Heart right ventricle (tissue), 16 donors: ENCODE results near the gene NOS1AP. TPM values are rescaled to one million over a fixed set of nuclear protein-coding genes. Genes with fewer than 3 reads are reported as not detected.
A peak's percentile ranks its signal among the peaks of the same experiment; 100 is the strongest.

Experiments
- ATAC-seq, 8 donors: fragments of 200-7000 bp; cut with Tn5 transposase; one replicate each; pipeline ENCODE4 v1.9.1; 2020; ENCODE audit warnings: mild to moderate bottlenecking in 8 of 8, moderate library complexity in 8 of 8, moderate number of reproducible peaks in 1 of 8
- DNase-seq, 2 donors: peaks; one replicate each; pipeline ENCODE4 v3.0.0-alpha.2; 2020
- H3K27ac ChIP-seq, 10 donors: fragments of 200-600 bp; sonication (generic) in 2 of 10; one replicate each; pipeline versions ENCODE4 v1.5.0 to v1.8.0; 2020 to 2022; ENCODE audit warnings: mild to moderate bottlenecking in 3 of 10
- H3K27me3 ChIP-seq, 7 donors: fragments of 200-600 bp; one replicate each; pipeline ENCODE4 v1.8.0; 2021 to 2022; ENCODE audit warnings: mild to moderate bottlenecking in 2 of 7
- H3K36me3 ChIP-seq, 9 donors: fragments of 200-600 bp; sonication (generic) in 1 of 9; one replicate each; pipeline versions ENCODE4 v1.5.0 to v1.8.0; 2020 to 2022; ENCODE audit warnings: mild to moderate bottlenecking in 2 of 9
- H3K4me1 ChIP-seq, 9 donors: fragments of 200-600 bp; sonication (generic) in 1 of 9; one replicate each; pipeline versions ENCODE4 v1.5.0 to v1.8.0; 2020 to 2022; ENCODE audit warnings: mild to moderate bottlenecking in 4 of 9
- H3K4me3 ChIP-seq, 10 donors: fragments of 200-600 bp; sonication (generic) in 2 of 10; one replicate each; pipeline versions ENCODE4 v1.5.0 to v1.8.0; 2020 to 2022; ENCODE audit warnings: mild to moderate bottlenecking in 7 of 10, moderate library complexity in 2 of 10
- H3K9me3 ChIP-seq, 11 donors: fragments of 200-600 bp in 10 of 11; sonication (generic) in 2 of 11; one replicate each; pipeline versions ENCODE4 v1.5.0 to v1.8.0; 2013 to 2022; ENCODE audit warnings: mild to moderate bottlenecking in 2 of 11, control low read depth in 1 of 11, moderate library complexity in 1 of 11
- CTCF ChIP-seq, 9 donors: fragments of 200-600 bp; sonication (generic) in 2 of 9; IDR thresholded peaks; one replicate each; pipeline versions ENCODE4 v1.5.0 to v1.8.0; 2021 to 2022; ENCODE audit warnings: antibody characterized with exemption in 9 of 9, mild to moderate bottlenecking in 5 of 9, moderate library complexity in 1 of 9
- WGBS, 2 donors: extraction: QIAGEN DNeasy Blood & Tissue Kit; methylation state at CpG; one replicate each; pipeline ENCODE4 v1.1.7; 2013; ENCODE audit warnings: inconsistent platforms in 1 of 2; 5-methylcytosine and 5-hydroxymethylcytosine counted together
- intact Hi-C, 10 donors: fragments of 100-400 bp; cut with DNase I; formaldehyde crosslinking; loops; one replicate each; pipeline versions ENCODE4 v1.11.1 to v1.14.2; 2022
- polyA plus RNA-seq, 2 donors: library from polyadenylated mRNA; stranded (reverse); fragments of 200-250 nt; gene quantifications; one replicate each; pipeline ENCODE4 v1.2.3, GENCODE V29; 2013
- total RNA-seq, 10 donors: library from RNA; stranded (reverse); fragmentation: NEBNext Ultra II Directional in 3 of 10; extraction: Animal tissue kit (Norgen Biotek cat#: 25700) in 3 of 10; gene quantifications; one replicate each; pipeline versions ENCODE4 v1.2.1 to v1.2.4, GENCODE V29; 2021 to 2023
- donor health status: Arrhythmogenic right ventricular cardiomyopathy.
- donor health status: ischemic (EF 13 %, LVEDD 7.1; RV severe dilation, severe dysfunction).
- donor health status: healthy with polysubstance abuse.
- donor health status: DM: no; HTN: yes; CAD: no.
- donor health status: DM: no; HTN: no; CAD: no.
- donor health status: ischemic (EF 25% LVEDD 6.9; RV normal size, moderate dysfunction).
- donor health status: ischemic (EF 25% LVEDD 5.7; RV mildly dilated, moderate dysfunction).
- donor health status: healthy.
- donor health status: DM: yes; HTN: yes; CAD: no.
- donor health status: Ischemic cardiomyopathy.
- donor health status: ischemic (EF 35%, LVEDD 5.7; RV mildly dilated, moderate dysfunction).
- donor health status: nonischemic (EF 11% LVEDD 7.7; RV severe dilation, severe dysfunction).
- donor health status: DM: yes; HTN: yes; CAD: no.
- donor health status: PGD.
- donor health status: ischemic (EF 29% LVEDD 5.4; RV normal size, mild dysfunction).
- donor health status: nonischemic (EF 23%, LVEDD 6.1; RV moderate dilation, normal function).

NOS1AP gene
- total and polyA plus RNA-seq, 12 donors = 0.19 to 7.1 (median 4.6) TPM

- H3K27me3 ChIP-seq = no peaks in the 10 kb centered on the region
- TF ChIP-seq CTCF (IDR thresholded peaks at IDR 0.05) = no peak
- H3K36me3 ChIP-seq = no peaks in the 10 kb centered on the region
- WGBS, 2 donors = 12 to 15% methylated on average over 4 of the region's 4 CpGs
- no peaks in the 10 kb centered on the region for H3K9me3 ChIP-seq
- intact Hi-C loops = loop anchor here in 2 of 10 donors (5.0 to 10.0 kb wide), 2 partner anchors 64 to 76 kb away; no protein-coding TSS in a partner anchor
- H3K4me3 ChIP-seq = no peak overlapping the region
- peak in 1 of 8 donors; percentile 15 for ATAC-seq
- no peak overlapping the region for H3K27ac ChIP-seq
- H3K4me1 ChIP-seq = peaks cover 0 to 46% (median 9%) of the 10 kb centered on the region in 9 donors
- DNase-seq = no peak
Observed at GRCh38 chr1:162138599-162139181, 69.2 kb downstream of the NOS1AP start.

- intact Hi-C loops = loop anchor here in 2 of 10 donors (5.0 to 10.0 kb wide), 2 partner anchors 64 to 77 kb away; no protein-coding TSS in a partner anchor
- ATAC-seq = no peak
Observed at GRCh38 chr1:162139211-162139610, 69.7 kb downstream of the NOS1AP start.

GRCh38 chr1:162141281-162142054 lies 72.0 kb downstream of the NOS1AP start:
- WGBS, 2 donors = 83 to 93% methylated on average over 5 of the region's 5 CpGs
- Histone ChIP-seq H3K4me1 (peaks cover 0 to 32% (median 4%) of the 10 kb centered on the region in 9 donors), H3K4me3 (no peak overlapping the region), H3K27me3 (no peaks in the 10 kb centered on the region), H3K27ac (no peak overlapping the region), H3K9me3 (no peaks in the 10 kb centered on the region), H3K36me3 (no peaks in the 10 kb centered on the region)
- DNase-seq (no peak), ATAC-seq (no peak)
- intact Hi-C loops = no loop called here
- no peak for TF ChIP-seq CTCF (IDR thresholded peaks at IDR 0.05)

More at GRCh38 chr1:162139211-162139610, 69.7 kb downstream of the NOS1AP start:
- Histone ChIP-seq H3K4me3 (no peak overlapping the region), H3K27me3 (no peaks in the 10 kb centered on the region), H3K9me3 (no peaks in the 10 kb centered on the region), H3K36me3 (no peaks in the 10 kb centered on the region), H3K4me1 (peaks cover 0 to 41% (median 7%) of the 10 kb centered on the region in 9 donors), H3K27ac (no peak overlapping the region)
- TF ChIP-seq CTCF (IDR thresholded peaks at IDR 0.05) = no peak
- 80 to 83% methylated on average over 1 of the region's 1 CpG for WGBS, 2 donors
- no peak for DNase-seq

- WGBS, 2 donors = 79 to 93% methylated on average over 3 of the region's 3 CpGs
- Histone ChIP-seq H3K4me3 (no peak overlapping the region), H3K4me1 (peaks cover 0 to 20% (median 0%) of the 10 kb centered on the region in 9 donors), H3K27me3 (no peaks in the 10 kb centered on the region), H3K36me3 (no peaks in the 10 kb centered on the region), H3K9me3 (no peaks in the 10 kb centered on the region), H3K27ac (no peak overlapping the region)
- ATAC-seq (no peak), DNase-seq (no peak)
- intact Hi-C loops = no loop called here
- TF ChIP-seq CTCF (IDR thresholded peaks at IDR 0.05) = no peak
Observed at GRCh38 chr1:162142968-162143367, 73.5 kb downstream of the NOS1AP start.
